GM19463 (cell line): ENCODE data around the gene KLC1.

Experiments
- ATAC-seq: cut with Tn5 transposase; IDR thresholded peaks from one replicate; pipeline ENCODE4 v1.9.1; 2021; ENCODE audit warnings: mild to moderate bottlenecking, moderate library complexity; ENCODE audit not compliant: unreplicated experiment

The KLC1 gene

GRCh38 chr14:103745424-103745823 lies 116.4 kb downstream of the KLC1 start:
- ATAC-seq: no peak

- no peak for ATAC-seq
Observed at GRCh38 chr14:103746701-103747100, 117.7 kb downstream of the KLC1 start.

GRCh38 chr14:103748534-103748857 lies 119.5 kb downstream of the KLC1 start:
- no peak for ATAC-seq

- ATAC-seq: no peak
Observed at GRCh38 chr14:103749452-103749851, 120.4 kb downstream of the KLC1 start.

- no peak for ATAC-seq
Observed at GRCh38 chr14:103749860-103750259, 120.8 kb downstream of the KLC1 start.
